Measurements from ENCODE around the gene YJEFN3. TPM values are rescaled to one million over a fixed set of nuclear protein-coding genes. Genes with fewer than 3 reads are reported as not detected.

The YJEFN3 gene
- total RNA-seq, 1 experiment from 2014 or later, result 11.1 TPM

DNA sequence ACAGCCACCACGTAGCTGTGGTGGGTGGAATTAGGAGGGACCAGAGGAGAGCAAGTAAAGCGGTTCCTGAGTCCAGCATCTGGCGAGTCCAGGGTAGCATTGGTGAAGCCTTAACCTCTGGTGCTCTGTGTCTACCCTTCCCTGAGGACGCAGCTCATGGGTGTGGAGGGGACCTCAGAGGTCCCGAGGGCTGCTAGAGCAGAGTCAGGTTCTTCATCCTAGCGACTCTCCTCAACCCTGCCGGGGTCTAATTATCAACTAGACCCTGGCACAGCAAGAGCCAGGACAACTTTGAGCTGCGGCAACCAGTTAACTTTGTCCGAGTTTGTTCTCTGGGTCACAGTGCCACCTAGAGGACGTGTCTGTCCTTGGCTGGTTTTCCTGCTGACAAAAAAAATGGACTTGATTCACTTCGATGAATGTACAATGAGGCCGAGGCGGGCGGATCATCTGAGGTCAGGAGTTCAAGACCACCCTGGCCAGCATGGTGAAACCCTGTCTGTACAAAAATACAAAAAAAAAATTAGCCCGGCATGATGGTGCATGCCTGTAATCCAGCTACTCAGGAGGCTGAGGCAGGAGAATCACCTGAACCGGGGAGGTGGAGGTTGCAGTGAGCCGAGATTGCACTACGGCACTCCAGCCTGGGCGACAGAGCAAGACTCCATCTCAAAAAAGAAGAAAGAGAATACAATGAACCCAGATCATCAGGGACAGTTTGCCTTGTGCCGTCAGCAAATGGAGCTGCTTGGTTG is 38.3 kb upstream of the YJEFN3 start:
- TF ChIP-seq, protein P1, sequence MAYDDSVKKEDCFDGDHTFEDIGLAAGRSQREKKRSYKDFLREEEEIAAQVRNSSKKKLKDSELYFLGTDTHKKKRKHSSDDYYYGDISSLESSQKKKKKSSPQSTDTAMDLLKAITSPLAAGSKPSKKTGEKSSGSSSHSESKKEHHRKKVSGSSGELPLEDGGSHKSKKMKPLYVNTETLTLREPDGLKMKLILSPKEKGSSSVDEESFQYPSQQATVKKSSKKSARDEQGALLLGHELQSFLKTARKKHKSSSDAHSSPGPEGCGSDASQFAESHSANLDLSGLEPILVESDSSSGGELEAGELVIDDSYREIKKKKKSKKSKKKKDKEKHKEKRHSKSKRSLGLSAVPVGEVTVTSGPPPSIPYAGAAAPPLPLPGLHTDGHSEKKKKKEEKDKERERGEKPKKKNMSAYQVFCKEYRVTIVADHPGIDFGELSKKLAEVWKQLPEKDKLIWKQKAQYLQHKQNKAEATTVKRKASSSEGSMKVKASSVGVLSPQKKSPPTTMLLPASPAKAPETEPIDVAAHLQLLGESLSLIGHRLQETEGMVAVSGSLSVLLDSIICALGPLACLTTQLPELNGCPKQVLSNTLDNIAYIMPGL (CRISPR knock-in tag; IDR thresholded peaks at IDR 0.05), result 0 out of 2 replicates have a peak, but pooled peaks have one; percentile 31
- TF ChIP-seq, protein P2, sequence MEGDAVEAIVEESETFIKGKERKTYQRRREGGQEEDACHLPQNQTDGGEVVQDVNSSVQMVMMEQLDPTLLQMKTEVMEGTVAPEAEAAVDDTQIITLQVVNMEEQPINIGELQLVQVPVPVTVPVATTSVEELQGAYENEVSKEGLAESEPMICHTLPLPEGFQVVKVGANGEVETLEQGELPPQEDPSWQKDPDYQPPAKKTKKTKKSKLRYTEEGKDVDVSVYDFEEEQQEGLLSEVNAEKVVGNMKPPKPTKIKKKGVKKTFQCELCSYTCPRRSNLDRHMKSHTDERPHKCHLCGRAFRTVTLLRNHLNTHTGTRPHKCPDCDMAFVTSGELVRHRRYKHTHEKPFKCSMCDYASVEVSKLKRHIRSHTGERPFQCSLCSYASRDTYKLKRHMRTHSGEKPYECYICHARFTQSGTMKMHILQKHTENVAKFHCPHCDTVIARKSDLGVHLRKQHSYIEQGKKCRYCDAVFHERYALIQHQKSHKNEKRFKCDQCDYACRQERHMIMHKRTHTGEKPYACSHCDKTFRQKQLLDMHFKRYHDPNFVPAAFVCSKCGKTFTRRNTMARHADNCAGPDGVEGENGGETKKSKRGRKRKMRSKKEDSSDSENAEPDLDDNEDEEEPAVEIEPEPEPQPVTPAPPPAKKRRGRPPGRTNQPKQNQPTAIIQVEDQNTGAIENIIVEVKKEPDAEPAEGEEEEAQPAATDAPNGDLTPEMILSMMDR (IDR thresholded peaks at IDR 0.05), result peak; percentile 65
- TF ChIP-seq SP1 (CRISPR knock-in tag; conservative IDR thresholded peaks at IDR 0.05), result no peak
- ChIA-PET POLR2A (interaction anchor here (0.6 to 2.2 kb wide), 4 partner anchors 25 to 225 kb away, joined by 3 to 8 read pairs (median 4); partner anchors contain the start of genes GATAD2A, NDUFA13 and TSSK6), CTCF (interaction anchor here (0.5 to 5.2 kb wide), 29 partner anchors 15 to 266 kb away, joined by 3 to 84 read pairs (median 4); partner anchors contain the start of genes GATAD2A, NDUFA13 and TSSK6)
- Mint-ChIP-seq H3K9me3 (no peaks in the 10 kb centered on the region), H3K27me3 (ENCODE audit: low read depth) (no peaks in the 10 kb centered on the region), H3K4me3 (no peak overlapping the region), H3K36me3 (peaks cover 28% of the 10 kb centered on the region), H3K27ac (peak overlapping the region; percentile 99), H3K4me1 (peaks cover 46% of the 10 kb centered on the region)
- ATAC-seq (peak; percentile 51), DNase-seq (ENCODE audit: low spot score) (peak; percentile 82)

DNA sequence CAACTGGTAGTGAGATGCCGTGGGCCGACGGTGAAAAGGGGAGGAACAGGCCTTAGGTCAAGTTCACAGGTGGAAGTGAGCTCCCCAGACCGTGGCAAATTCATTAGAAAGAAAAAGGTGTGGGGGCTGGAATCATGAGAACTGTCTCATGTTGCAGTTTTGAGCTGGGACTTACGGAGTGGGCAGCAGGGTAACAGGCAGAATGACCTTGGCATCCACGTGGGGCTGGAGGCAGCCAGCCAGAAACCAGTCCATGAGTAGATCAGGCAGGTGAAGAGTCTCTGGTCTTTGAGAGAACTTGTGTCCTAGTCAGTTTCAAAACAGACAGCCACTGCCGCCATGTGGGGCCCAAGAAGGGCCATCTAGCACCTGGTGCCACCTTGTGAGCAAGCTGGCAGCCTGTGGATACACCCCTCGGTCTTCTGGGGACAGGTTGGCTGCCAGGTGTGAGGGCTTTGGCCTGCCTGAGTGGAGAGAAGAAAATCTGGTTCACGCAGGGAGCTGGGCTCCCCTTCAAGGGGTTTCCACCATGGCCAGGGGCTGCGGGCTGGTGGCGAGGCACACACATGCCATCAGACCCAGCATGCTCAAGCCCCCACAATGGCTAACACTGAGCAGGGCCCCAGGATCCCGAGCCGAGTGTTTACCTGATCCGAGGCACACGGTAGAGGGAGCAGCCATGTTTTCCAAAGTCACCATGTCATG is 37.2 kb upstream of the YJEFN3 start:
- DNase-seq (ENCODE audit: low spot score) (no peak), ATAC-seq (no peak)
- Mint-ChIP-seq H3K27ac (no peak overlapping the region), H3K4me3 (no peak overlapping the region), H3K27me3 (ENCODE audit: low read depth) (no peaks in the 10 kb centered on the region), H3K4me1 (peaks cover 35% of the 10 kb centered on the region), H3K36me3 (peaks cover 36% of the 10 kb centered on the region), H3K9me3 (no peaks in the 10 kb centered on the region)
- no peak for TF ChIP-seq ZNF232 (CRISPR knock-in tag; IDR thresholded peaks at IDR 0.05)
- no peak for TF ChIP-seq FOXJ3 (CRISPR knock-in tag; IDR thresholded peaks at IDR 0.05; ENCODE audit: borderline replicate concordance)
- TF ChIP-seq, protein P3, sequence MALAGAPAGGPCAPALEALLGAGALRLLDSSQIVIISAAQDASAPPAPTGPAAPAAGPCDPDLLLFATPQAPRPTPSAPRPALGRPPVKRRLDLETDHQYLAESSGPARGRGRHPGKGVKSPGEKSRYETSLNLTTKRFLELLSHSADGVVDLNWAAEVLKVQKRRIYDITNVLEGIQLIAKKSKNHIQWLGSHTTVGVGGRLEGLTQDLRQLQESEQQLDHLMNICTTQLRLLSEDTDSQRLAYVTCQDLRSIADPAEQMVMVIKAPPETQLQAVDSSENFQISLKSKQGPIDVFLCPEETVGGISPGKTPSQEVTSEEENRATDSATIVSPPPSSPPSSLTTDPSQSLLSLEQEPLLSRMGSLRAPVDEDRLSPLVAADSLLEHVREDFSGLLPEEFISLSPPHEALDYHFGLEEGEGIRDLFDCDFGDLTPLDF (CRISPR knock-in tag; IDR thresholded peaks at IDR 0.05), result no peak
- TF ChIP-seq, protein P4, sequence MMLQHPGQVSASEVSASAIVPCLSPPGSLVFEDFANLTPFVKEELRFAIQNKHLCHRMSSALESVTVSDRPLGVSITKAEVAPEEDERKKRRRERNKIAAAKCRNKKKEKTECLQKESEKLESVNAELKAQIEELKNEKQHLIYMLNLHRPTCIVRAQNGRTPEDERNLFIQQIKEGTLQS (CRISPR knock-in tag; conservative IDR thresholded peaks at IDR 0.05), result no peak
- no peak for TF ChIP-seq ETV6 (CRISPR knock-in tag; IDR thresholded peaks at IDR 0.05)
- TF ChIP-seq, protein P5, sequence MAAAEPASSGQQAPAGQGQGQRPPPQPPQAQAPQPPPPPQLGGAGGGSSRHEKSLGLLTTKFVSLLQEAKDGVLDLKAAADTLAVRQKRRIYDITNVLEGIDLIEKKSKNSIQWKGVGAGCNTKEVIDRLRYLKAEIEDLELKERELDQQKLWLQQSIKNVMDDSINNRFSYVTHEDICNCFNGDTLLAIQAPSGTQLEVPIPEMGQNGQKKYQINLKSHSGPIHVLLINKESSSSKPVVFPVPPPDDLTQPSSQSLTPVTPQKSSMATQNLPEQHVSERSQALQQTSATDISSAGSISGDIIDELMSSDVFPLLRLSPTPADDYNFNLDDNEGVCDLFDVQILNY (CRISPR knock-in tag; IDR thresholded peaks at IDR 0.05), result no peak
- TF ChIP-seq CREM (CRISPR knock-in tag; IDR thresholded peaks at IDR 0.05), result no peak
- TF ChIP-seq, protein P6, sequence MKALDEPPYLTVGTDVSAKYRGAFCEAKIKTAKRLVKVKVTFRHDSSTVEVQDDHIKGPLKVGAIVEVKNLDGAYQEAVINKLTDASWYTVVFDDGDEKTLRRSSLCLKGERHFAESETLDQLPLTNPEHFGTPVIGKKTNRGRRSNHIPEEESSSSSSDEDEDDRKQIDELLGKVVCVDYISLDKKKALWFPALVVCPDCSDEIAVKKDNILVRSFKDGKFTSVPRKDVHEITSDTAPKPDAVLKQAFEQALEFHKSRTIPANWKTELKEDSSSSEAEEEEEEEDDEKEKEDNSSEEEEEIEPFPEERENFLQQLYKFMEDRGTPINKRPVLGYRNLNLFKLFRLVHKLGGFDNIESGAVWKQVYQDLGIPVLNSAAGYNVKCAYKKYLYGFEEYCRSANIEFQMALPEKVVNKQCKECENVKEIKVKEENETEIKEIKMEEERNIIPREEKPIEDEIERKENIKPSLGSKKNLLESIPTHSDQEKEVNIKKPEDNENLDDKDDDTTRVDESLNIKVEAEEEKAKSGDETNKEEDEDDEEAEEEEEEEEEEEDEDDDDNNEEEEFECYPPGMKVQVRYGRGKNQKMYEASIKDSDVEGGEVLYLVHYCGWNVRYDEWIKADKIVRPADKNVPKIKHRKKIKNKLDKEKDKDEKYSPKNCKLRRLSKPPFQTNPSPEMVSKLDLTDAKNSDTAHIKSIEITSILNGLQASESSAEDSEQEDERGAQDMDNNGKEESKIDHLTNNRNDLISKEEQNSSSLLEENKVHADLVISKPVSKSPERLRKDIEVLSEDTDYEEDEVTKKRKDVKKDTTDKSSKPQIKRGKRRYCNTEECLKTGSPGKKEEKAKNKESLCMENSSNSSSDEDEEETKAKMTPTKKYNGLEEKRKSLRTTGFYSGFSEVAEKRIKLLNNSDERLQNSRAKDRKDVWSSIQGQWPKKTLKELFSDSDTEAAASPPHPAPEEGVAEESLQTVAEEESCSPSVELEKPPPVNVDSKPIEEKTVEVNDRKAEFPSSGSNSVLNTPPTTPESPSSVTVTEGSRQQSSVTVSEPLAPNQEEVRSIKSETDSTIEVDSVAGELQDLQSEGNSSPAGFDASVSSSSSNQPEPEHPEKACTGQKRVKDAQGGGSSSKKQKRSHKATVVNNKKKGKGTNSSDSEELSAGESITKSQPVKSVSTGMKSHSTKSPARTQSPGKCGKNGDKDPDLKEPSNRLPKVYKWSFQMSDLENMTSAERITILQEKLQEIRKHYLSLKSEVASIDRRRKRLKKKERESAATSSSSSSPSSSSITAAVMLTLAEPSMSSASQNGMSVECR (CRISPR knock-in tag; IDR thresholded peaks at IDR 0.05; ENCODE audit: borderline replicate concordance), result no peak
- ChIA-PET CTCF (interaction anchor here (1.0 to 5.2 kb wide), 7 partner anchors 16 to 267 kb away, joined by 3 to 84 read pairs (median 6); partner anchors contain the start of genes GATAD2A, NDUFA13 and TSSK6), POLR2A (interaction anchor here (0.6 kb wide), 1 partner anchor 226 kb away, joined by 4 read pairs; no protein-coding TSS in a partner anchor)
